HG02973 (cell line): Measurements from ENCODE around the gene SF3A2.

Experiments used
- ATAC-seq: cut with Tn5 transposase; IDR thresholded peaks from one replicate; pipeline ENCODE4 v1.9.1; 2021; ENCODE audit warnings: moderate library complexity; ENCODE audit not compliant: unreplicated experiment

The SF3A2 gene

GRCh38 chr19:2288338-2288817 lies 51.8 kb downstream of the SF3A2 start:
- no peak for ATAC-seq

- no peak for ATAC-seq
Observed at GRCh38 chr19:2288818-2289713, 52.4 kb downstream of the SF3A2 start.

- no peak for ATAC-seq
Observed at GRCh38 chr19:2289714-2290435, 53.3 kb downstream of the SF3A2 start.

- no peak for ATAC-seq
Observed at GRCh38 chr19:2290441-2291184, 54.0 kb downstream of the SF3A2 start.

- ATAC-seq = no peak
Observed at GRCh38 chr19:2291185-2291751, 54.6 kb downstream of the SF3A2 start.

- ATAC-seq = no peak
Observed at GRCh38 chr19:2294687-2295335, 58.2 kb downstream of the SF3A2 start.

GRCh38 chr19:2296141-2296540 lies 59.5 kb downstream of the SF3A2 start:
- no peak for ATAC-seq
